Cardiac fibroblast (primary cell): ENCODE results near the gene GEMIN8.

Experiments
- DNase-seq, 2 donors: peaks; one replicate each; pipeline versions ENCODE4 v3.0.0 to v3.0.0-alpha.2; 2010; ENCODE audit warnings: low read depth in 2 of 2
- H3K4me3 ChIP-seq, 2 donors: replicated peaks in 1 of 2; 1 replicate in 1 of 2; 2 replicates in 1 of 2; pipeline ENCODE4 v1.5.1; 2011; ENCODE audit warnings: low read depth in 2 of 2, low read length in 2 of 2, mild to moderate bottlenecking in 2 of 2, moderate library complexity in 1 of 2
- CTCF ChIP-seq: IDR thresholded peaks from one replicate; pipeline ENCODE4 v1.5.1; 2011; ENCODE audit warnings: low read depth, mild to moderate bottlenecking, low read length, inconsistent platforms

Gene GEMIN8

GRCh38 chrX:14062524-14062923 is 32.8 kb upstream of the GEMIN8 start:
- H3K4me3 ChIP-seq = no peak overlapping the region
- no peak for DNase-seq
- TF ChIP-seq CTCF = no peak

- DNase-seq = peak in 1 of 2 donors; percentile 34
Observed at GRCh38 chrX:14056206-14056605, 26.5 kb upstream of the GEMIN8 start.

GRCh38 chrX:14051416-14051815 is 21.7 kb upstream of the GEMIN8 start:
- no peak for TF ChIP-seq CTCF
- no peak for DNase-seq
- no peak overlapping the region for H3K4me3 ChIP-seq

More at GRCh38 chrX:14056206-14056605, 26.5 kb upstream of the GEMIN8 start:
- TF ChIP-seq CTCF = no peak
- no peak overlapping the region for H3K4me3 ChIP-seq

GRCh38 chrX:14050709-14051108 is 21.0 kb upstream of the GEMIN8 start:
- no peak for DNase-seq
- no peak overlapping the region for H3K4me3 ChIP-seq
- no peak for TF ChIP-seq CTCF

GRCh38 chrX:14043209-14043608 is 13.5 kb upstream of the GEMIN8 start:
- H3K4me3 ChIP-seq = no peak overlapping the region
- DNase-seq = no peak

GRCh38 chrX:14039344-14039743 is 9.7 kb upstream of the GEMIN8 start:
- peak; percentile 40 to 61 for DNase-seq
- no peak overlapping the region for H3K4me3 ChIP-seq
- peak; percentile 48 for TF ChIP-seq CTCF

More at GRCh38 chrX:14043209-14043608, 13.5 kb upstream of the GEMIN8 start:
- no peak for TF ChIP-seq CTCF

- no peak for TF ChIP-seq CTCF
- no peak for DNase-seq
- no peak overlapping the region for H3K4me3 ChIP-seq
Observed at GRCh38 chrX:14038375-14039085, 8.8 kb upstream of the GEMIN8 start.
